Right lobe of liver (tissue), 4 donors: ENCODE results near the gene ZNF581.

Experiments
- CTCF ChIP-seq, 4 donors: fragments of 200-600 bp in 3 of 4; fragments of 450-650 bp in 1 of 4; IDR thresholded peaks; one replicate each; pipeline versions ENCODE4 v1.5.1 to v1.8.0; 2016 to 2022; ENCODE audit warnings: antibody characterized with exemption in 4 of 4, mild to moderate bottlenecking in 2 of 4
- POLR2A ChIP-seq: fragments of 450-650 bp; IDR thresholded peaks from one replicate; pipeline ENCODE4 v1.6.1; 2017; ENCODE audit warnings: antibody characterized with exemption, mild to moderate bottlenecking
- donor health status: DM: no; HTN: no; CAD: no.
- donor health status: DM: no; HTN: no; CAD: no.
- donor health status: DM: no; HTN: yes; CAD: no.

GRCh38 chr19:55667511-55667910 is 24.1 kb downstream of the ZNF581 start:
- TF ChIP-seq POLR2A: no peak
- no peak for TF ChIP-seq CTCF (IDR thresholded peaks at IDR 0.05)
